PFSK-1 (cell line): ENCODE results near the gene MKI67.

ENCODE experiments used
- FOXP2 ChIP-seq: optimal IDR thresholded peaks from 2 replicates; pipeline ENCODE3; 2011; ENCODE audit warnings: borderline replicate concordance, control low read depth, inconsistent platforms; ENCODE audit not compliant: insufficient read depth; ENCODE audit errors: extremely low read length, extremely low read depth
- POLR2AphosphoS5 ChIP-seq: IDR thresholded peaks from 2 replicates; pipeline ENCODE4 v1.6.1; 2012; ENCODE audit warnings: low read depth, mild to moderate bottlenecking, control low read depth, low read length, moderate library complexity
- REST ChIP-seq, 2 experiments: IDR thresholded peaks; 2 replicates each; pipeline versions ENCODE4 v1.6.1 to v1.8.0; 2011 to 2012; ENCODE audit warnings: low read depth in 2 of 2, low read length in 2 of 2, control low read depth in 1 of 2, inconsistent platforms in 1 of 2, mild to moderate bottlenecking in 1 of 2, moderate library complexity in 1 of 2; ENCODE audit not compliant: insufficient read depth in 1 of 2
- SIN3A ChIP-seq: IDR thresholded peaks from 2 replicates; pipeline ENCODE4 v1.6.1; 2012; ENCODE audit warnings: mild to moderate bottlenecking, low read length, moderate library complexity, borderline replicate concordance; ENCODE audit not compliant: insufficient read depth
- TAF1 ChIP-seq: IDR thresholded peaks from 2 replicates; pipeline ENCODE4 v1.6.1; 2012; ENCODE audit warnings: low read length, control low read depth, borderline replicate concordance; ENCODE audit not compliant: insufficient read depth

Gene MKI67

DNA sequence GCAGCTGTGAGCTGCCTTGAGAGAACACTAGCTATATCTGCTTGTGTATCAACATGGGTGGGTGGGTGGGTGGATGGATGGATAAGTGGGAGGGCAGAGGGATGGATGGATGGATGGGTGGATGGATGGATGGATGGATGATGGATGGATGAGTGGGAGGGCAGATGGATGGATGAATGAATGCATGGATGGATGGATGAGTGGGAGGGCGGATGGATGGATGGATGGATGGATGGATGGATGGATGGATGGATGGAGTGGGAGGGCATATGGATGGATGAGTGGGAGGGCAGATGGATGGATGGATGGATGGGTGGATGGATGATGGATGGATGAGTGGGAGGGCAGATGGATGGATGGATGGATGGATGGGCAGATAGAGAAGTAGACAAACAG, 76.1 kb downstream of the MKI67 start:
- TF ChIP-seq POLR2AphosphoS5 (no peak), TAF1 (no peak), SIN3A (no peak), FOXP2 (no peak), REST (IDR thresholded peaks at IDR 0.05; ENCODE audit: insufficient read depth in 1 of 2, low read depth in 2 of 2, low read length in 2 of 2) (no peak)

DNA sequence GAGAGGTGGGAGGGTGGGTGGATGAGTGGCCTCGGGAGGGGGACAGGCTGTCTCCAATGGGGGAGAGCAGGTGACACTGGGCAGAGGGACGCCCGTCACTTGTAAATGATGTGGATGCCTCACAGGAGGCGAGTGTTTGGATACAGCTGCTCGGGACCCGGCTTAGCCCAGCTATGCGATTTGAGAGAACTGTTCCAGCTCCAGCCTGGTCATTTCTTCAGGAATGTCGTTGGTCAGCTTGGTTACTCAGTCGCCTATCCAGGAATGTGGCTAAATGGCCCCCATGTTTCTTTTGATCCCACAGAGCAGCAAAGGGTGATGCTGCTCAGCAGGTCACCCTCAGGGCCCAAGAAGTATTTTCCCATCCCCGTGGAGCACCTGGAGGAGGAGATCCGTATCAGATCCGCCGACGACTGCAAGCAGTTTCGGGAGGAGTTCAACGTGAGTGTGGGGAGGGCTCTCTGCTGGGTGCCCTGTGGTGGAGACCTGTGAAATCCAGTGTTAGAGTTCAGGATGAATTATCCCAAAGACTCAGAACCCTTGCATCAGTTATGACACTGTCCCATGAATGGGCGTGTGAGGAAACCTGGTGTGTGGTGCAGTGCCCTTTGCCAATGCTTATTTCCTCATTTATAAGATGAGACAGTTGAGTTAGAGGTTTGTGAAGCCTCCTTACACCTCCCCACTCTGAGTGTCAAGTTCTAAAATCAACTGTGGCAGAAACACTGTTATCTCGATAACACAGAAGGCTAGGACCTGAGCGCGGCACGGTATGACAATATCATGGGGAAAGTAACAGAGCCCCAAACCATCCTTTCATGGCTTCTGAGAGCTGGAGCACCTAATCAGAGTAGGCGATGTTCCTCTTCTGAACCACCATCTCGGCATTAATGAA, 76.8 kb downstream of the MKI67 start:
- TF ChIP-seq FOXP2 (no peak), TAF1 (no peak), REST (IDR thresholded peaks at IDR 0.05; ENCODE audit: insufficient read depth in 1 of 2, low read depth in 2 of 2, low read length in 2 of 2) (no peak), SIN3A (no peak), POLR2AphosphoS5 (no peak)

DNA sequence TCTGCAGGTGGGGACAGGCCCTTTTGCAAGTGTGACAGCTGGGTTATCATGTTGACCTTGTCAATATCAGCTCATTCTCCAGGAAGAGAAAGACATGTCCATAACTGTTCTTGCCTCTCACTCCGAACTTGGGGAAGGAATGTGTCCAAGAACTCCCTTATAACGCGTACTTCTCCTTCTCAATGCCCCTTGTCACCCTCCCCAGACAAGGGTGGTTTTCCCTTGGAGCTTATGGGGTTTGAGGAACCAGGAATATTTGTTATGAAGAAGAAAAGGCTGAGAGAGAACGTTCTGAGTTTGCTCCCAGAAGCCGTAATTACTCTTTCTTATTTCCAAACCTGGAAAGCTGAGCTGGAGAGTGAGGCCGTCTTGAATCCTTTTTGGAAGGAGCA, 77.4 kb downstream of the MKI67 start:
- TF ChIP-seq REST (IDR thresholded peaks at IDR 0.05; ENCODE audit: insufficient read depth in 1 of 2, low read depth in 2 of 2, low read length in 2 of 2) (no peak), TAF1 (no peak), FOXP2 (no peak), SIN3A (no peak)

GRCh38 chr10:128047991-128048818, 78.0 kb downstream of the MKI67 start:
- TF ChIP-seq TAF1 (no peak), SIN3A (no peak), FOXP2 (no peak), POLR2AphosphoS5 (no peak)

- TF ChIP-seq FOXP2 = no peak
- TF ChIP-seq POLR2AphosphoS5 = no peak
- no peak for TF ChIP-seq TAF1
- TF ChIP-seq SIN3A = no peak
These were observed 78.9 kb downstream of the MKI67 start for GRCh38 chr10:128047351-128047750.
